ENCODE data around the gene TMEM107.

TMEM107 gene

DNA sequence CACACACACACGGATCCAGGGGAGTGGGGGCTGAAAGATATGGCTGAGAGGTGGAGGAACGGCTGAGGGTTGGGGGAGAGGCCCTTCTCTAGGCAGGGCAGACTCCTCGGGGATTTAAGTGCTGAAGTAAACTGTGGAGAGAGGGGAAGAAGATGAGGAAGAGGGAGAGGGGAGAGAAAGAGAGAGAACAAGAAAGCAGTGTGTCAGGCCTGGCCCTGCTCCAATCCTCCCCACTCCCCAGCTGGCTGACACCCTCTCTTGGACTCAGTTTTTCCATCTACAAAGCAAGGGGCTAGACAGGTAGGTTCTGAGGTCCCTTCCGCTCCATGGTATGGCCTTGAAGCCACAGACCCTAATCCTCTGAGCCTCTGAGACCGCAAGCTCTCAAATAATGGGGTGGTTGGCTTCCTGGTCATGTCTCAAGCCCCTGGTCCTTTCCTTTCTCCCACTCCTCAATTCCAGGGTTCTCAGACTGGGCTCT, 15.4 kb downstream of the TMEM107 start:
- Histone ChIP-seq H3K9me3 (replicated peaks; ENCODE audit: insufficient read depth, low read length) (no peaks in the 10 kb centered on the region), H4K20me1 (ENCODE audit: insufficient read depth, low read length) (no peaks in the 10 kb centered on the region), H3F3A (ENCODE audit: insufficient read depth, low read length) (peaks cover 29% of the 10 kb centered on the region), H2AFZ (ENCODE audit: low read length) (no peak overlapping the region), H3K79me2 (ENCODE audit: low read length) (peaks cover 32% of the 10 kb centered on the region), H3K9me2 (replicated peaks; ENCODE audit: insufficient read depth, low read length) (no peaks in the 10 kb centered on the region), H3K4me3 (ENCODE audit: low read length) (no peak overlapping the region), H3K9ac (ENCODE audit: low read length) (no peak overlapping the region), H3K27me3 (replicated peaks; ENCODE audit: insufficient read depth, low read length) (no peaks in the 10 kb centered on the region), H3K4me1 (ENCODE audit: low read length) (peaks cover 17% of the 10 kb centered on the region), H3K4me2 (ENCODE audit: low read depth, low read length) (no peak overlapping the region), H3K27ac (ENCODE audit: low read length) (no peak overlapping the region), H3K36me3 (replicated peaks; ENCODE audit: insufficient read depth, low read length) (no peaks in the 10 kb centered on the region)
- DNase-seq = no peak
- TF ChIP-seq, protein P1, sequence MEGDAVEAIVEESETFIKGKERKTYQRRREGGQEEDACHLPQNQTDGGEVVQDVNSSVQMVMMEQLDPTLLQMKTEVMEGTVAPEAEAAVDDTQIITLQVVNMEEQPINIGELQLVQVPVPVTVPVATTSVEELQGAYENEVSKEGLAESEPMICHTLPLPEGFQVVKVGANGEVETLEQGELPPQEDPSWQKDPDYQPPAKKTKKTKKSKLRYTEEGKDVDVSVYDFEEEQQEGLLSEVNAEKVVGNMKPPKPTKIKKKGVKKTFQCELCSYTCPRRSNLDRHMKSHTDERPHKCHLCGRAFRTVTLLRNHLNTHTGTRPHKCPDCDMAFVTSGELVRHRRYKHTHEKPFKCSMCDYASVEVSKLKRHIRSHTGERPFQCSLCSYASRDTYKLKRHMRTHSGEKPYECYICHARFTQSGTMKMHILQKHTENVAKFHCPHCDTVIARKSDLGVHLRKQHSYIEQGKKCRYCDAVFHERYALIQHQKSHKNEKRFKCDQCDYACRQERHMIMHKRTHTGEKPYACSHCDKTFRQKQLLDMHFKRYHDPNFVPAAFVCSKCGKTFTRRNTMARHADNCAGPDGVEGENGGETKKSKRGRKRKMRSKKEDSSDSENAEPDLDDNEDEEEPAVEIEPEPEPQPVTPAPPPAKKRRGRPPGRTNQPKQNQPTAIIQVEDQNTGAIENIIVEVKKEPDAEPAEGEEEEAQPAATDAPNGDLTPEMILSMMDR (IDR thresholded peaks at IDR 0.05; ENCODE audit: low read length) = no peak
- TF ChIP-seq EZH2phosphoT487 (IDR thresholded peaks at IDR 0.05; ENCODE audit: low read length) (no peak), EZH2 (optimal IDR thresholded peaks at IDR 0.05; ENCODE audit: low read depth, low read length) (no peak)

DNA sequence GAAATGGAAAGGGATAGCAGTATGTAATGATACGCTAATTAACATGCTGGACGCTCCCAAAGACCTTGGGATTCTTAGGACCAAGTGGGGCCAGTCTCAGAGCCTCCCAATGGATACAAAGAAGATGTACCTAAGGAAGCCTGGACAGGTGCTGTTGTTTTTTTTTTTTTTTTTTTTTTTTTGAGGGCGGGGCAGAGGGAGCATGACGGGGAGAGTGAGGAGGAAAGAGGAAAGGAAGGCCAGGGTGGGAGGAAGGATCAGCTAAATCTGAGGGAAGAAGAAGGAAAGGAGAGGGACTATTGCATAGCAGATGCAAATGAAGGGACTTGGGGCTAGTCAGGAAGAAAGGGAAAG, 16.0 kb downstream of the TMEM107 start:
- H3K36me3 ChIP-seq (replicated peaks; ENCODE audit: insufficient read depth, low read length) = no peaks in the 10 kb centered on the region
- H3K27ac ChIP-seq (ENCODE audit: low read length) = no peak overlapping the region
- H3F3A ChIP-seq (ENCODE audit: insufficient read depth, low read length) = peaks cover 29% of the 10 kb centered on the region
- H3K27me3 ChIP-seq (replicated peaks; ENCODE audit: insufficient read depth, low read length) = no peaks in the 10 kb centered on the region
- no peaks in the 10 kb centered on the region for H3K9me2 ChIP-seq (replicated peaks; ENCODE audit: insufficient read depth, low read length)
- no peak overlapping the region for H3K4me3 ChIP-seq (ENCODE audit: low read length)
- DNase-seq = no peak
- H3K4me1 ChIP-seq (ENCODE audit: low read length) = peaks cover 20% of the 10 kb centered on the region
- H4K20me1 ChIP-seq (ENCODE audit: insufficient read depth, low read length) = no peaks in the 10 kb centered on the region
- no peak overlapping the region for H3K4me2 ChIP-seq (ENCODE audit: low read depth, low read length)
- H3K9me3 ChIP-seq (replicated peaks; ENCODE audit: insufficient read depth, low read length) = no peaks in the 10 kb centered on the region
- H2AFZ ChIP-seq (ENCODE audit: low read length) = no peak overlapping the region
- no peak for TF ChIP-seq EZH2phosphoT487 (IDR thresholded peaks at IDR 0.05; ENCODE audit: low read length)
- no peak for TF ChIP-seq EZH2 (optimal IDR thresholded peaks at IDR 0.05; ENCODE audit: low read depth, low read length)
- TF ChIP-seq, protein P1 (IDR thresholded peaks at IDR 0.05; ENCODE audit: low read length) = no peak
- H3K9ac ChIP-seq (ENCODE audit: low read length) = no peak overlapping the region
- H3K79me2 ChIP-seq (ENCODE audit: low read length) = peaks cover 32% of the 10 kb centered on the region

DNA sequence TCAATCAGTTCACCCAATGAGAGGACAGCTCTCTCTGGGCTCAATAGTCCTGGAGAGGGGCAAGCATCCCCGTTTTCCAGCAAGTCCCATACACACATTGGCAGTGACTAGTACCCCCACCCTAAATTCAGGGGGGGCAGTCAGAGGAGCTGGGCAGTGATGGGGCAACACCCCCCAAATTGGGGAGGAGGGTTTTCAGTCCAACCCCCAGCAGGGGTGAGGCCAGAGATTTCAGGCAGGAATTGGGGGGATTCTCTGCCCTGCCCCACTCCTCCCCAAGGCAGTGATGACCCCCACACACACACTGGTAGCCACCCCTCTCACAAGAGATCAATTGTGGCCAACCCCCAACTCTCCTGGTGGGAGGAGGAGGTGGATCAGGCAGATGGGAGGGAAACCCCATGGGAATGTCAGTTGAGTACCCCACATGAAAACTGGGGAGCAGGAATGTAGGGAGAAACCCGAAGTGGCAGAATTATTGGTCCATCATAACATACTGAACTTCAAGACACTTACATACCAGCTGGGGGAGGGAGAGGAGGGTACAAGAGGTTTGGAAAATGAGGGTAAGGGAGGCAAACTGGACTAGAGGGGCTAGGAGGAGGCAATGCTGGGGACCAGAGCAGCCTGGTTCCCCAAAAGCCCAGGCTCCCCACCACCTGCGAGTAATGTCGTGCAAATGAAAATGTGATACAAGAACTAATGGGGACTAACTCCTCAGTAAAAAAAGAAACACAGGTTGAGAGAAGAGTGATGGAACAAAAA, 16.5 kb downstream of the TMEM107 start:
- Histone ChIP-seq H3F3A (ENCODE audit: insufficient read depth, low read length) (peaks cover 28% of the 10 kb centered on the region), H3K4me3 (ENCODE audit: low read length) (no peak overlapping the region), H3K9ac (ENCODE audit: low read length) (no peak overlapping the region), H3K36me3 (replicated peaks; ENCODE audit: insufficient read depth, low read length) (no peaks in the 10 kb centered on the region), H3K4me1 (ENCODE audit: low read length) (peaks cover 24% of the 10 kb centered on the region), H3K27me3 (replicated peaks; ENCODE audit: insufficient read depth, low read length) (no peaks in the 10 kb centered on the region), H3K27ac (ENCODE audit: low read length) (no peak overlapping the region), H3K4me2 (ENCODE audit: low read depth, low read length) (no peak overlapping the region), H4K20me1 (ENCODE audit: insufficient read depth, low read length) (no peaks in the 10 kb centered on the region), H2AFZ (ENCODE audit: low read length) (no peak overlapping the region), H3K79me2 (ENCODE audit: low read length) (peaks cover 32% of the 10 kb centered on the region), H3K9me3 (replicated peaks; ENCODE audit: insufficient read depth, low read length) (no peaks in the 10 kb centered on the region), H3K9me2 (replicated peaks; ENCODE audit: insufficient read depth, low read length) (no peaks in the 10 kb centered on the region)
- no peak for DNase-seq
- TF ChIP-seq EZH2 (optimal IDR thresholded peaks at IDR 0.05; ENCODE audit: low read depth, low read length) = no peak
- TF ChIP-seq, protein P1 (IDR thresholded peaks at IDR 0.05; ENCODE audit: low read length) = no peak
- no peak for TF ChIP-seq EZH2phosphoT487 (IDR thresholded peaks at IDR 0.05; ENCODE audit: low read length)

All from MM.1S (cell line).